SK-N-SH (cell line): ENCODE measurements around the gene PDZRN4. TPM values are rescaled to one million over a fixed set of nuclear protein-coding genes. Genes with fewer than 3 reads are reported as not detected.

Experiments
- CTCF ChIA-PET: fragments of 300-600, 350-600 bp; formaldehyde crosslinking; extraction: SDS; loops from one replicate; lab custom pipeline; 2021; lab: Yijun Ruan, JAX
- POLR2A ChIA-PET: fragments of 350-600 bp; sonication (Branson Sonifier 250); formaldehyde crosslinking; extraction: SDS; loops from one replicate; lab custom pipeline; 2020; ENCODE audit warnings: antibody characterized with exemption, inconsistent platforms; lab: Yijun Ruan, JAX
- DNase-seq: peaks from one replicate; pipeline ENCODE4 v3.0.0; 2012
- H2AFZ ChIP-seq: fragments of 200-600 bp; sonication (generic); 2 replicates; pipeline ENCODE4 v1.8.1; 2016; ENCODE audit warnings: antibody characterized with exemption, mild to moderate bottlenecking, low read depth
- H3F3A ChIP-seq: fragments of 200-600 bp; sonication (generic); replicated peaks from 2 replicates; pipeline ENCODE3; 2016; ENCODE audit warnings: antibody characterized with exemption, mild to moderate bottlenecking; ENCODE audit not compliant: insufficient read depth
- H3K27ac ChIP-seq, 2 experiments: fragments of 200-500 bp in 1 of 2; fragments of 200-600 bp in 1 of 2; sonication (Bioruptor generic) in 1 of 2; sonication (generic), shearing (Covaris generic) in 1 of 2; 2 replicates each; pipeline versions ENCODE4 v1.5.1 to v1.6.1; 2014 to 2016; ENCODE audit warnings: low read depth in 2 of 2, inconsistent platforms in 1 of 2, low read length in 1 of 2, mild to moderate bottlenecking in 1 of 2, mixed read lengths in 1 of 2
- H3K27me3 ChIP-seq: fragments of 200-600 bp; sonication (generic), shearing (Covaris generic); 2 replicates; pipeline ENCODE4 v1.6.1; 2016; ENCODE audit warnings: mixed run types; ENCODE audit not compliant: insufficient read depth
- H3K36me3 ChIP-seq, 2 experiments: fragments of 200-500 bp in 1 of 2; fragments of 200-600 bp in 1 of 2; sonication (Bioruptor generic) in 1 of 2; sonication (generic) in 1 of 2; replicated peaks in 1 of 2; 2 replicates each; pipeline versions ENCODE3 to v1.5.1; 2014 to 2016; ENCODE audit warnings: low read length in 1 of 2, mild to moderate bottlenecking in 1 of 2; ENCODE audit not compliant: insufficient read depth in 2 of 2, control insufficient read depth in 1 of 2
- H3K4me1 ChIP-seq, 2 experiments: fragments of 200-500 bp in 1 of 2; fragments of 200-600 bp in 1 of 2; sonication (Bioruptor generic) in 1 of 2; sonication (generic), shearing (Covaris generic) in 1 of 2; 2 replicates each; pipeline versions ENCODE4 v1.5.1 to v1.6.1; 2014 to 2016; ENCODE audit warnings: low read depth in 1 of 2, low read length in 1 of 2, mixed run types in 1 of 2; ENCODE audit not compliant: insufficient read depth in 2 of 2, control insufficient read depth in 1 of 2
- H3K4me2 ChIP-seq: fragments of 200-600 bp; sonication (generic), shearing (Covaris generic); 2 replicates; pipeline ENCODE4 v1.6.1; 2017; ENCODE audit warnings: mixed run types
- H3K4me3 ChIP-seq, 2 experiments: fragments of 200-500 bp in 1 of 2; fragments of 200-600 bp in 1 of 2; sonication (Bioruptor generic) in 1 of 2; sonication (generic), shearing (Covaris generic) in 1 of 2; 2 replicates each; pipeline versions ENCODE4 v1.5.1 to v1.8.1; 2014 to 2016; ENCODE audit warnings: low read depth in 2 of 2, inconsistent platforms in 1 of 2, low read length in 1 of 2, mild to moderate bottlenecking in 1 of 2, mixed read lengths in 1 of 2, moderate library complexity in 1 of 2
- H3K79me2 ChIP-seq: fragments of 200-600 bp; sonication (generic); 2 replicates; pipeline ENCODE4 v1.8.1; 2017; ENCODE audit warnings: mild to moderate bottlenecking; ENCODE audit not compliant: insufficient read depth
- H3K9ac ChIP-seq: fragments of 200-600 bp; sonication (generic); 2 replicates; pipeline ENCODE4 v1.6.1; 2017; ENCODE audit warnings: mixed run types
- H3K9me2 ChIP-seq: fragments of 200-600 bp; sonication (generic); 2 replicates; pipeline ENCODE4 v1.6.1; 2017; ENCODE audit warnings: mixed run types
- H3K9me3 ChIP-seq: fragments of 200-600 bp; sonication (generic); 2 replicates; pipeline ENCODE4 v1.6.1; 2017; ENCODE audit warnings: mixed run types, mild to moderate bottlenecking, moderate library complexity
- H4K20me1 ChIP-seq: fragments of 200-600 bp; sonication (generic); 2 replicates; pipeline ENCODE4 v1.6.1; 2017; ENCODE audit warnings: mild to moderate bottlenecking, mixed run types; ENCODE audit not compliant: insufficient read depth
- CHD2 ChIP-seq: fragments of 150-350 bp; IDR thresholded peaks from 2 replicates; pipeline ENCODE4 v1.6.1; 2018; ENCODE audit warnings: low read length; ENCODE audit not compliant: partially characterized antibody
- CTCF ChIP-seq: fragments of 200-600 bp; sonication (generic); IDR thresholded peaks from 2 replicates; pipeline ENCODE4 v1.6.1; 2017; ENCODE audit warnings: antibody characterized with exemption, mild to moderate bottlenecking, moderate library complexity
- FOXM1 ChIP-seq: IDR thresholded peaks from 2 replicates; pipeline ENCODE4 v1.4.0; 2012; ENCODE audit warnings: low read depth, mild to moderate bottlenecking
- GABPA ChIP-seq: IDR thresholded peaks from 2 replicates; pipeline ENCODE4 v1.4.0; 2012; ENCODE audit warnings: low read depth, mild to moderate bottlenecking
- IRF3 ChIP-seq: fragments of 150-350 bp; IDR thresholded peaks from 2 replicates; pipeline ENCODE4 v1.6.1; 2016; ENCODE audit warnings: mild to moderate bottlenecking, low read depth, low read length
- JUND ChIP-seq: IDR thresholded peaks from 2 replicates; pipeline ENCODE4 v1.4.0; 2012
- MEF2A ChIP-seq: IDR thresholded peaks from 2 replicates; pipeline ENCODE4 v1.4.0; 2012; ENCODE audit warnings: low read depth, borderline replicate concordance
- MXI1 ChIP-seq: IDR thresholded peaks from 2 replicates; pipeline ENCODE4 v1.6.1; 2012; ENCODE audit warnings: mild to moderate bottlenecking, low read depth, low read length, improper control_type of control experiment
- NFIC ChIP-seq: IDR thresholded peaks from 2 replicates; pipeline ENCODE4 v1.4.0; 2012; ENCODE audit warnings: borderline replicate concordance
- NRF1 ChIP-seq: IDR thresholded peaks from 2 replicates; pipeline ENCODE4 v1.6.1; 2012; ENCODE audit warnings: low read depth, mild to moderate bottlenecking, low read length
- POLR2AphosphoS5 ChIP-seq: IDR thresholded peaks from 2 replicates; pipeline ENCODE4 v1.6.1; 2012; ENCODE audit warnings: low read depth, low read length
- RCOR1 ChIP-seq: fragments of 150-350 bp; IDR thresholded peaks from 2 replicates; pipeline ENCODE4 v1.6.1; 2017; ENCODE audit warnings: antibody characterized with exemption, low read length
- RFX5 ChIP-seq: IDR thresholded peaks from 2 replicates; pipeline ENCODE4 v1.6.1; 2012; ENCODE audit warnings: mild to moderate bottlenecking, improper control_type of control experiment, low read length
- SIN3A ChIP-seq: IDR thresholded peaks from 2 replicates; pipeline ENCODE4 v1.6.1; 2012; ENCODE audit warnings: low read depth, mild to moderate bottlenecking, low read length, moderate library complexity, borderline replicate concordance
- TCF12 ChIP-seq: IDR thresholded peaks from 2 replicates; pipeline ENCODE4 v1.4.0; 2012
- TEAD4 ChIP-seq: IDR thresholded peaks from 2 replicates; pipeline ENCODE4 v1.4.0; 2012; ENCODE audit warnings: mild to moderate bottlenecking, borderline replicate concordance; ENCODE audit not compliant: insufficient read depth
- USF1 ChIP-seq: IDR thresholded peaks from 2 replicates; pipeline ENCODE4 v1.4.0; 2012; ENCODE audit warnings: low read depth, borderline replicate concordance
- USF2 ChIP-seq: fragments of 150-350 bp; IDR thresholded peaks from 2 replicates; pipeline ENCODE4 v1.6.1; 2017; ENCODE audit warnings: antibody characterized with exemption, low read length, low read depth, borderline replicate concordance
- WGBS: methylation state at CpG from one replicate; pipeline ENCODE4 v1.1.6; 2017; ENCODE audit warnings: low lambda C conversion rate; 5-methylcytosine and 5-hydroxymethylcytosine counted together
- polyA plus RNA-seq, 3 experiments: library from polyadenylated mRNA; depleted of rRNA; stranded (reverse); fragments of >200 nt; gene quantifications; 2 replicates each; pipeline ENCODE4 v1.2.3, GENCODE V29; 2012

Gene PDZRN4
- polyA plus RNA-seq, 1 of the 3 experiments (the other 2 are of a cell fraction) = 0.02 TPM

- no peaks in the 10 kb centered on the region for H3K36me3 ChIP-seq
- no peaks in the 10 kb centered on the region for H4K20me1 ChIP-seq
- H3K27ac ChIP-seq = no peak overlapping the region
- H3K79me2 ChIP-seq = no peaks in the 10 kb centered on the region
- POLR2A ChIA-PET = no interaction called here
- H3K27me3 ChIP-seq = no peaks in the 10 kb centered on the region
- no peaks in the 10 kb centered on the region for H3F3A ChIP-seq
- H3K4me2 ChIP-seq = no peak overlapping the region
- H3K4me3 ChIP-seq = no peak overlapping the region
- H3K4me1 ChIP-seq = no peaks in the 10 kb centered on the region; a peak in 1 of 4 replicates
- no peaks in the 10 kb centered on the region for H3K9me3 ChIP-seq
- CTCF ChIA-PET = interaction anchor here (1.5 to 1.8 kb wide), 2 partner anchors 28 to 113 kb away, joined by 4 read pairs; no protein-coding TSS in a partner anchor
- no peak overlapping the region for H3K9ac ChIP-seq
- TF ChIP-seq MXI1 (no peak), FOXM1 (no peak), NRF1 (no peak), USF1 (no peak), TCF12 (no peak), GABPA (no peak), RCOR1 (no peak), USF2 (no peak), RFX5 (no peak), IRF3 (no peak), CHD2 (no peak), CTCF (no peak), POLR2AphosphoS5 (no peak), JUND (no peak), NFIC (no peak), SIN3A (no peak), MEF2A (no peak), TEAD4 (no peak)
- H2AFZ ChIP-seq = no peak overlapping the region
- 53% methylated on average over 1 of the region's 1 CpG for WGBS
- no peak for DNase-seq
- H3K9me2 ChIP-seq = no peaks in the 10 kb centered on the region
Observed at GRCh38 chr12:41304526-41304925, 116.4 kb downstream of the PDZRN4 start.
